ENCODE results near the gene AGK.

- TF ChIP-seq CTCF (IDR thresholded peaks at IDR 0.05; ENCODE audit: insufficient read depth, low read depth, low read length) (no peak), EZH2 (IDR thresholded peaks at IDR 0.05; ENCODE audit: insufficient read depth, low read length) (no peak)
Observed at GRCh38 chr7:141685285-141686023, 134.2 kb downstream of the AGK start.
